ENCODE results near the gene NCOA3.
"Not testable (repeated sequence)": the region's sequence is repeated elsewhere in the genome, so short reads cannot be mapped to it uniquely, and the experiment has no call there.

The NCOA3 gene

GRCh38 chr20:47468290-47469050, 33.2 kb upstream of the NCOA3 start:
- DNase-seq (ENCODE audit: low read depth) = no peak

DNA sequence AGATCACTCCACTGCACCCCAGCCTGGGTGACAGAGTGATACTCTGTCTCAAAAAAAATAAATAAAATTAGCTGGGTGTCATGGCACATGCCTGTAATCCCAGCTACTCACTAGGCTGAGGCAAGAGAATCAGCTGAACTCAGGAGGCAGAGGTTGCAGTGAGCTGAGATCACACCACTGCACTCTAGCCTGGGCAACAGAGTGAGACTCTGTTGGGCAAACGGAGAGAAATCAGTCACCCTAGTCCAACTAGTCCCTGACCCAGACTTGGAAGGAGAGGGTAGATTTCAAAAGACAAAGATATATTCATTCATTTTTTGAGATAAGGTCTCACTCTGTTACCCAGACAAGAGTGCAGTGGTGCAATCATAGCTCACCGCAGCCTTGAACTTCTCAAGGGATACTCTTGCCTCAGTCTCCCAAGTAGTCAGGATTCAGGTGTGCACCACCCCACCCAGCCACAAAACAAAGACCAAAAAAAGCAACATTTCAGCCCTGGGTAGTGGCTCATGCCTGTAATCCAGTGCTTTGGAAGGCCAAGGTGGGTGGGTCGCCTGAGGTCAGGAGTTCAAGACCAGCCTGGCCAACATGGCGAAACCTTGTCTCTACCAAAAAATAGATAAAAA, 26.2 kb upstream of the NCOA3 start:
- DNase-seq (ENCODE audit: low read depth) = no peak

GRCh38 chr20:47476452-47476851, 25.2 kb upstream of the NCOA3 start:
- DNase-seq (ENCODE audit: low read depth) = no peak

GRCh38 chr20:47479093-47479492, 22.6 kb upstream of the NCOA3 start:
- DNase-seq (ENCODE audit: low read depth) = no peak

DNA sequence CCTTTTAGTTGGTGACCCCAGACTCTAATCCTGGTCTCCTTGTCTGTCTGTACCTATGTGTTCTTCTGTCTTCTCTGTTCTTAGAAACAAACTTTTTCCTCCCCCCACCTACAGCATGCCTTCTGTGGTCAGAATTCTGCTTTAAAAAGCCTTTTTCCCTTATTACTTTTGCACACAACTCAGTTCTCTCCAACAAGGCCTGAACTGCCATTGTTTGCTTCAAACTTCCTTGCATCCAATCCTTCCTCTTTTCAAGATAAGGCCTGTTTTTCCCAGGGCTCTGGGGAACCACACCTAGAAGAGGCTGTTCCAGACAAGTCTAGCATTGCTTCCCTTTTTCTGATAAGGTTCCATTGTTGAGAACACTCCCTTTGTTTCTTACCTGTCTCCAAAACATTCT, 22.2 kb upstream of the NCOA3 start:
- no peak for DNase-seq (ENCODE audit: low read depth)

DNA sequence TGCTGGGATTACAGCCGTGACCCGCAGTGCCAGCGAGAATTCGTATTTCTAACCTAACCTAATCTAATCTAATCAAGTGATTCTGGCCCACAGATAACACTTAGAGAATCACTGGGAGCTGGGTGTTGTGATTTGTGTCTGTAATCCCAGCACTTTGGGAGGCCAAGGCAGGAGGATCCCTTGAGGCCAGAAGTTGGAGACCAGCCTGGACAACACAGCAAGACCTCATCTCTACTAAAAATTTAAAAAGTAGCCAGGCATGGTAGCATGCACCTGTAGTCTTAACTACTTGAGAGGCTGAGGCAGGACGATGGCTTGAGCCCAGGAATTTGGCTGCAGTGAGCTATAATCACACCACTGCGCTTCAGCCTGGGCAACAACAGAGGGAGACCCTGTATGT, 21.4 kb upstream of the NCOA3 start:
- DNase-seq (ENCODE audit: low read depth) = no peak

DNA sequence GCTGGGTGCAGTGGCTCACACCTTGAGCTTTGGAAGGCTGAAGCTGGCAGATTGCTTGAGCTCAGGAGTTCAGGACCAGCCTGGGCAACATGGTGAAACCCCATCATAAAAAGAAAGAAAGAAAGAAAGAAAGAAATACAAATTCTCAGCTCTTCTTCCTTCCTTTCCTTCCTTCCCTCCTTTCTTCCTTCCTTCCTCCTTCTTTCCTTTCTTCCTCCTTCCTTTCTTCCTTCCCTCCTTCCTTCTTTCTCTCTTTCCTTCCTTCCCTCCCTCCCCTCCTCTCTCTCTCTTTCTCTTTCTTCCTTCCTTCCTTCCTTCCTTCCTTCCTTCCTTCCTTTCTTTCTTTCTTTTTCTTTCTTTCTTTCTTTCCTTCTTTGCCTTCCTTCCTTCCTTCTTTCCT, 21.0 kb upstream of the NCOA3 start:
- no peak for DNase-seq (ENCODE audit: low read depth)

DNA sequence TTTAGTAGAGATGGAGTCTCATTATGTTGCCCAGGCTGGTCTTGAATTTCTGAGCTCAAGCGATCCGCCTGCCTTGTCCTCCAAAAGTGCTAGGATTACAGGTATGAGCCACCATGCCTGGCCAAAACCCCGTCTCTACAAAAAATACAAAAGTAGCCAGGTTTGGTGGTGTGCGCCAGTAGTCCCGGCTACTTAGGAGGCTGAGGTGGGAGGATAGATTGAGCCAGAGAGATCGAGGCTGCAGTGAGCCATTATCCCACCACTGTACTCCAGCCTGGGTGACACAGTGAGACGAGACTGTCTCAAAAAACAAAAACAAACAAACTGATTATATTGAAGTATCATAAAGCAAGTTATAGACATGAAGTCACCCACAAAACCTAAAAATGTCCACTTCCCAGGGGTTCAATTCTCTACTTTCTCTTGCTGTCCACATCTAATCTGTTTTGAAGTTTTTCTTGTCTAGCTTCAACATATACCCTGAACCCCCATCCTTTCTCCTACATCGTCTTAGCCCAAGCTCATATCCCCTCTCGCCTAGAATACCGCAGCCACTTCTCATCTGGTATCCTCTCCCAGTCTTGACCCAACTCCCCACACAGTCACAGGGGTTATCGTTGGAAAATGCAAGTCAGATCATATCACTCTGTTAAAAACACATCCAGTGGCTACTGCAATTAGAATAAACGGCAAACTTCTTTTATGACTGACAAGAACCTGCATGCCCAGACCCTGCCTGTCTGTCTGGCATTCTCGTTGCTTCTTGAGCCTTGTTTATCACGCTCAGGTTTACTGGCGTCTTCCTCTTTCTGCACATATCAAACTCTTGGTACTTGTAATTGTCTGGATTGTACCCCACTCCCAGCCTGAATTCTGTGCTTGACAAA, 20.1 kb upstream of the NCOA3 start:
- DNase-seq (ENCODE audit: low read depth) = no peak

DNA sequence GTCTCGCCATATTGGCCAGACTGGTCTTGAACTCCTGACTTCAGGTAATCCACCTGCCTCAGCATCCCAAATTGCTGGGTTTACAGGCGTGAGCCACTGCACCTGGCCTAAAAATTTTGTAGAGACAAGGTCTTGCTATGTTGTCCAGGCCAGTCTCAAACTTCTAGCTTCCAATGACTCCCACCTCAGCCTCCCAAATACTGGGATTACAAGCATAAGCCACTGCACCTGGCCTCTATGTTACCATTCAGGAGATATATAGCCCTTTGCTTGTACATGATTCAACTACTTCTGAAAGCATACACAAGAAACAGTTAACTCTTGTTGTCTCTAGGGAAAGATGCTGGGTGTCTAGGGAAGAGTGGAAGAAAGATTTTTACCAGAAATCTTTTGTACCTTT, 19.0 kb upstream of the NCOA3 start:
- DNase-seq (ENCODE audit: low read depth) = no peak

DNA sequence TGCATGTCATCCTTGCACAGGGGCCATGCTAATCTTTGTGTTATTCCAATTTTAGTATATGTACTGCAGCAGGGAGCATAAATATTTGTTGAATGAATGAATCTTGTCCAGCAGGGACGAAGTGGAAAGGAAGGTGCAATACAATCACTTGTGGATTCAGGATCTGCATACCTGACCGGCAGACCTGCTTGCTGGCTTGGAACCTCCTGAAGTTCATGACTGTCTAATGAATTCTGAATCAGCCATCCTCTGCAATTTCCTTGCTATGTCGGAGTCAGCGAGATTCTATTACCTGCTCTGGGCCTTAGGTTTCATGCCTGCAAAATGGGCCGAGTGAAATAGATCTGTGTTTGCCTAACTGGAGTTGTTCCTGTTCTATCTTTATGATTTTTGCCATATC, 17.4 kb upstream of the NCOA3 start:
- no peak for DNase-seq (ENCODE audit: low read depth)

GRCh38 chr20:47487175-47487917, 14.3 kb upstream of the NCOA3 start:
- DNase-seq (ENCODE audit: low read depth) = peak; percentile 51

DNA sequence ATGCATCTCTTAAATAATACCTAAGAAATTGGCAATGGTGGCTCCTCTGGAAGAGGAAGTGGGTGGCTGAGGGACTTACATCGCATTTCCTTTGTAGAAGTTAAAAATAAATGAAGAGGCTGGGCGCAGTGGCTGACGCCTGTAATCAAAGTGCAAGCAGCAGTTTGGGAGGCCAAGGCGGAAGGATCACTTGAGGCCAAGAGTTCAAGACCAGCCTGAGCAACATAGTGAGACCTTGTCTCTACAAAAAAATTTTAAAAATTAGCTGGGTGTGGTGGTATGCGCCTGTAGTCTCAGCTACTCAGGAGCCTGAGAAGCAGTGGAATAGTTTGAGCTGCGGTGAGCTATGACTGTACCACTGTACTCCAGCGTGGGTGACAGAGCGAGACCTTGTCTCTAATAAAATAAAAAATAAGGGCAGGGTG, 12.2 kb upstream of the NCOA3 start:
- no peak for DNase-seq (ENCODE audit: low read depth)

DNA sequence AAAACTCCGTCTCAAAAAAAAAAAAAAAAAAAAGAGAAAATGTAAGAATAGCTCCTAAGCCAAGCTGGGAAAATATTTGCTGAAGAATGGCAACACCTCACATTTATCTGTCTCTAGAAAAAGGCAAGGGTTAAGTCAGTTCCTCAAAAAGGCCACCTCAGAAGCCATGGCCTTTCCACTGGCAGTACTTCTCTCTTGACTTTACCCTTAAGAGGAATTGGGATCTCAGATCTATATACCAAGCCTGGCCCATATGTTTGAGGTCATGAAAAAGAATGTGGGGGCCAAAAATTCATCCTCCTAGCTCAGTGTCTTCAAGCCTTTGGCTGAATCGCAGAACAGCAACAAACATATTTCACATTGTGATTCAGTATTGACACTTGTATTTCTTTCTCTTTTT, 10.9 kb upstream of the NCOA3 start:
- DNase-seq (ENCODE audit: low read depth) = no peak

DNA sequence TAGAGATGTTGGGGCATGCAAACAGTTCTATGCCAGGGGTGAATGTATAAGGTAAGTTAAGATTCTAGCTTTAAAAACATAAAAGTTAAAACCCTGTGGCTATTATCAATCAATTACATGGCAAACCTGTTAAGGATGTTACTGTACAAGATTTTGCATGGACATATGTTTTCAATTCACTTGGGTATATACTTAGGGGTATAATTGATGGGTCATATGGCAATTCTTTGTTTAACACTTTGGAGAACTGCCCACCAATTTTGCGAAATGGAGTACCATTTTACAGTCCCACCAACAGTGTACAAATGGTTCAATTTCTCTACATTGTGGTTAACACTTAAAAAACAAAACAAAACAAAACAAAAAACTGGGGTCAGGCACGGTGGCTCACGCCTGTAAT, 9.4 kb upstream of the NCOA3 start:
- DNase-seq (ENCODE audit: low read depth) = no peak

DNA sequence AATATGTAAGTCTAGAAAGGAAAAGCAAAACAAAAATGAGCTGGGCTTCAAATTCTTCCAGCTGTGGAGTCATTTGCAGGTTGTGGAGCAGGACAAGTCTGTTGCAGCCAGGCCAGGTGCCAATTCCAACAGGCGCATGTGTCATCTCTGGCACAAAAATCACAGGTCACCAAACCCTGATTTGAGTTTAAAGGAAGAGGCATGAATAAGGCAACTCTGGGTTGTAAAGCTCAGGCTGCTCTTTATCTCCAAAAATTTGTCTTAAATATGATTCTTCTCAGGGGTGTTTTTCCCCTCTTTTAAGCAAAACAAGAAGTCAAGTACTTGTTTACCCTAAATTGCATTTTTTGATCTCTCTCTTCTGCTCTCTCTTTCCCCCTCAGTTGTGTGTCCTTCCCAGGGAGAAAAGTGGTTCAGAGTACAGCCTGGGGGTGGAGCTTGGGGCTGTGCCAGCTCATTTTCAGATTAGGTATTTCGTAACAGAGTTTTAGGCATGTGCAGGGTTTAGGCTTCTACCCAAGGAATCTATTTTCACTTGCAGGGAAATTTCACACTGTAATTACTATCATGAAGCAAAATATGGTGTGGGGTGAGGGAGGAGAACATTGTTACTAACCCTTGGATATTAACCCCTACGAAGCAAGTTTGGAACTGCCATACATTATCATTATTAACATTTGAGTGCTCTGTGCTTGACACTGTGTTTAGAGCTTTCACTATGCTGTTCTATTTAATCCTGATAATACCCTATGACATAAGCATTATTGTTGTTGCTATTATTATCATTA, 8.3 kb upstream of the NCOA3 start:
- no peak for DNase-seq (ENCODE audit: low read depth)

DNA sequence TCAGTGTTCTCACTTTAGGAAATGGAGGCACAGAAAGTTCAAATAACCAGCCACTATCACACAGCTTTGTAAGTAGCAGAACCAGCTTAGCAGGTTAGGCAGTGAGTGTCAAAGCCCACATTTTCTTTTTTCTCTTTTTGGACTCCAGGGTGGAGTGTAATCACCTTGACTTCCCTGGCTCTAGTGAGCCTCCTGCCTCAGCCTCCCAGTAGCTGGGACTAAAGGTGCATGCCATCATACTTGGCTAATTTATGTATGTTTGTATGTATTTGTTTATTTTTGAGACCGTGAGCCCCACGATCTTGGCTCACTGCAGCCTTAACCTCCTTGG, 7.8 kb upstream of the NCOA3 start:
- DNase-seq (ENCODE audit: low read depth) = no peak

- not testable (repeated sequence) for DNase-seq (ENCODE audit: low read depth)
Measured at GRCh38 chr20:47494606-47495005, 7.1 kb upstream of the NCOA3 start.

GRCh38 chr20:47496118-47496517, 5.6 kb upstream of the NCOA3 start:
- DNase-seq (ENCODE audit: low read depth) = no peak

DNA sequence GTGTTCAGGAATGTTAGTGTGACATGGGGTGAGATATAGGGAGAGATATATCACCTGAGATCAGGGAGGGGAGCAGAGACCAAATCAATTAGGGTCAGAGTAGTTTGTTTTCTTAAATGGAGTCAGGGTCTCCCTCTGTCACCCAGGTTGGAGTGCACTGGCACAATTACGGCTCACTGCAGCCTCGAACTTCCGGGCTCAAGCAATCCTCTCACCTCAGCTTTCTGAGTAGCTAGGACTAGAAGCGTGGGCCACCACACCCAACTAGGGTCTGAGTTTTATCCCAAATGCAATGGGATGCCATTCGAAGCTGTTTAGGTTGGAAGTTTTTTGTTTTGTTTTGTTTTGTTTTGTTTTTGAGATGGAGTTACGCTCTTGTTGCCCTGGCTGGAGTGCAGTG, 3.1 kb upstream of the NCOA3 start:
- no peak for DNase-seq (ENCODE audit: low read depth)

- no peak for DNase-seq (ENCODE audit: low read depth)
Measured at GRCh38 chr20:47499053-47499452, 2.6 kb upstream of the NCOA3 start.

GRCh38 chr20:47500082-47500481, 1.6 kb upstream of the NCOA3 start:
- DNase-seq (ENCODE audit: low read depth) = not testable (repeated sequence)

DNA sequence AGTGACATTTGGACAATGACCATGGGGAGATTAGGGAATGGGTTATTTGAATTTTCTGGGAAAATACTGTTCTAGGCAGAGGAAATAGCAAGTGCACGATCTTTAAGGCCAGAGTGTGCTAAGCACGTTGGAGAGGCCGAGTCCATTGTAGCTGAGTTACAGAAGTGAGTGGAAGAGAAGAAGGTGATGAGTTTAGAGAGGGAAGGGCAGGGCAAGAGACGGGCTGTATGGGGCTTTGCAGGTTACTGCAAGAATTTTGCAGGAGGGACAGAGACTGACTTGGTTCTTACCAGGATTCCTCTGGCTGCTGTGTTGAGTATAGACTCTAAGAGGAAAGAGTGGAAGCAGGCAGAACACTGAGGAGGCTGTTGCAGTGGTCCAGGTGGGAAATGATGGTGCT, 1.1 kb upstream of the NCOA3 start:
- no peak for DNase-seq (ENCODE audit: low read depth)
